Right lobe of liver (tissue), 6 donors: ENCODE results near the gene TNKS2. TPM values are rescaled to one million over a fixed set of nuclear protein-coding genes. Genes with fewer than 3 reads are reported as not detected.
A peak's percentile ranks its signal among the peaks of the same experiment; 100 is the strongest.
"Not testable (repeated sequence)": the region's sequence is repeated elsewhere in the genome, so short reads cannot be mapped to it uniquely, and the experiment has no call there.

Experiments used
- ATAC-seq, 4 donors: fragments of 200-7000 bp; cut with Tn5 transposase; one replicate each; pipeline ENCODE4 v1.9.1; 2020; ENCODE audit warnings: mild to moderate bottlenecking in 4 of 4, moderate library complexity in 4 of 4
- DNase-seq, 3 donors: peaks; one replicate each; pipeline ENCODE4 v3.0.0-alpha.2; 2020
- H3K27ac ChIP-seq, 3 donors: fragments of 200-600 bp; one replicate each; pipeline ENCODE4 v1.8.0; 2022
- H3K27me3 ChIP-seq, 2 donors: fragments of 200-600 bp; one replicate each; pipeline ENCODE4 v1.8.0; 2022
- H3K36me3 ChIP-seq, 4 donors: fragments of 200-600 bp; sonication (generic) in 1 of 4; one replicate each; pipeline versions ENCODE4 v1.5.1 to v1.8.0; 2017 to 2022; ENCODE audit warnings: control low read depth in 1 of 4
- H3K4me1 ChIP-seq, 4 donors: fragments of 200-600 bp; sonication (generic) in 1 of 4; one replicate each; pipeline versions ENCODE4 v1.5.1 to v1.8.0; 2017 to 2022; ENCODE audit warnings: control low read depth in 1 of 4
- H3K4me3 ChIP-seq, 3 donors: fragments of 200-600 bp; one replicate each; pipeline ENCODE4 v1.8.0; 2022
- H3K9me3 ChIP-seq, 4 donors: fragments of 200-600 bp; sonication (generic) in 1 of 4; one replicate each; pipeline versions ENCODE4 v1.5.1 to v1.8.0; 2017 to 2022; ENCODE audit warnings: control low read depth in 1 of 4
- POLR2A ChIP-seq: fragments of 450-650 bp; IDR thresholded peaks from one replicate; pipeline ENCODE4 v1.6.1; 2017; ENCODE audit warnings: antibody characterized with exemption, mild to moderate bottlenecking
- WGBS: methylation state at CpG from one replicate; pipeline ENCODE4 v1.1.6; 2018; ENCODE audit warnings: low coverage, low lambda C conversion rate; ENCODE audit not compliant: insufficient coverage; ENCODE audit errors: missing lambda C conversion rate; 5-methylcytosine and 5-hydroxymethylcytosine counted together
- intact Hi-C, 2 donors: fragments of 100-400 bp; cut with DNase I; formaldehyde crosslinking; loops; one replicate each; pipeline versions ENCODE4 v1.11.2 to v1.14.1; 2022
- long read RNA-seq: library from polyadenylated mRNA; unstranded; transcript quantifications from one replicate; pipeline ENCODE4 v2.0.0, GENCODE V29; 2019
- total RNA-seq, 6 experiments: library from RNA; depleted of rRNA in 2 of 6; stranded (reverse); fragments of >200 nt in 2 of 6; fragmentation: NEBNext Ultra II Directional in 3 of 6; extraction: Animal tissue kit (Norgen Biotek cat#: 25700) in 3 of 6; gene quantifications; one replicate each; pipeline versions ENCODE4 v1.1.0 to v1.2.4, GENCODE V29; 2016 to 2023
- TF ChIP-seq, protein P1 (sequence below), 4 donors: fragments of 200-600 bp in 3 of 4; fragments of 450-650 bp in 1 of 4; IDR thresholded peaks; one replicate each; pipeline versions ENCODE4 v1.5.1 to v1.8.0; 2016 to 2022; ENCODE audit warnings: antibody characterized with exemption in 4 of 4, mild to moderate bottlenecking in 2 of 4
- donor health status: DM: no; HTN: yes; CAD: no.
- donor health status: DM: no; HTN: no; CAD: no.
- donor health status: DM: no; HTN: no; CAD: no.
- donor health status: DM: no; HTN: yes; CAD: no.
- donor health status: DM: no; HTN: yes; CAD: no.

The TNKS2 gene
- total RNA-seq: 10 to 100 TPM; 11.5 to 16.6 (median 15.1) TPM
- long read RNA-seq: 0 reads

GRCh38 chr10:91797874-91798648 lies at the start of gene TNKS2:
Gene TNKS2, plus strand, starts transcription at chr10:91798426. Its CDS starts 265 bp downstream, at chr10:91798691.
- peaks cover 0 to 30% (median 4%) of the 10 kb centered on the region in 4 donors for H3K4me1 ChIP-seq
- peak; percentile 86 to 92 (median 91) for ATAC-seq
- H3K9me3 ChIP-seq: no peaks in the 10 kb centered on the region
- no peaks in the 10 kb centered on the region for H3K36me3 ChIP-seq
- H3K27me3 ChIP-seq: no peaks in the 10 kb centered on the region
- WGBS: 0% methylated on average over 5 of the region's 64 CpGs
- H3K4me3 ChIP-seq: peak within 1 kb of the TSS; percentile 80 to 86 (median 81)
- peak within 1 kb of the TSS; percentile 91 to 95 (median 95) for H3K27ac ChIP-seq
- intact Hi-C loops: no loop called here
- DNase-seq: peak; percentile 95 to 96 (median 96)
- TF ChIP-seq, protein P1, sequence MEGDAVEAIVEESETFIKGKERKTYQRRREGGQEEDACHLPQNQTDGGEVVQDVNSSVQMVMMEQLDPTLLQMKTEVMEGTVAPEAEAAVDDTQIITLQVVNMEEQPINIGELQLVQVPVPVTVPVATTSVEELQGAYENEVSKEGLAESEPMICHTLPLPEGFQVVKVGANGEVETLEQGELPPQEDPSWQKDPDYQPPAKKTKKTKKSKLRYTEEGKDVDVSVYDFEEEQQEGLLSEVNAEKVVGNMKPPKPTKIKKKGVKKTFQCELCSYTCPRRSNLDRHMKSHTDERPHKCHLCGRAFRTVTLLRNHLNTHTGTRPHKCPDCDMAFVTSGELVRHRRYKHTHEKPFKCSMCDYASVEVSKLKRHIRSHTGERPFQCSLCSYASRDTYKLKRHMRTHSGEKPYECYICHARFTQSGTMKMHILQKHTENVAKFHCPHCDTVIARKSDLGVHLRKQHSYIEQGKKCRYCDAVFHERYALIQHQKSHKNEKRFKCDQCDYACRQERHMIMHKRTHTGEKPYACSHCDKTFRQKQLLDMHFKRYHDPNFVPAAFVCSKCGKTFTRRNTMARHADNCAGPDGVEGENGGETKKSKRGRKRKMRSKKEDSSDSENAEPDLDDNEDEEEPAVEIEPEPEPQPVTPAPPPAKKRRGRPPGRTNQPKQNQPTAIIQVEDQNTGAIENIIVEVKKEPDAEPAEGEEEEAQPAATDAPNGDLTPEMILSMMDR (IDR thresholded peaks at IDR 0.05): no peak
- TF ChIP-seq POLR2A: peak; percentile 93

DNA sequence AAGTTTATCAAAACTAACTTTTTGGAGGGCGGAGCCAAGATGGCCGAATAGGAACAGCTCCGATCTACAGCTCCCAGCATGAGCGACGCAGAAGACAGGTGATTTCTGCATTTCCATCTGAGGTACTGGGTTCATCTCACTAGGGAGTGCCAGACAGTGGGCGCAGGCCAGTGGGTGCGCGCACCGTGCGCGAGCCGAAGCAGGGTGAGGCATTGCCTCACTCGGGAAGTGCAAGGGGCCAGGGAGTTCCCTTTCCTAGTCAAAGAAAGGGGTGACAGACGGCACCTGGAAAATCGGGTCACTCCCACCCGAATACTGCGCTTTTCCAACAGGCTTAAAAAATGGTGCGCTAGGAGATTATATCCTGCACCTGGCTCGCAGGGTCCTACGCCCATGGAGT lies 48.6 kb upstream of the TNKS2 start:
- DNase-seq, H3K27me3 ChIP-seq, H3K4me3 ChIP-seq, H3K9me3 ChIP-seq, H3K27ac ChIP-seq, ATAC-seq, H3K36me3 ChIP-seq, H3K4me1 ChIP-seq: not testable (repeated sequence)
- 100% methylated on average over 5 of the region's 20 CpGs for WGBS
- intact Hi-C loops: loop anchor here (10.0 kb wide), 1 partner anchor 115 kb away; the partner anchor contains the start of gene PPP1R3C (in 2 of the 2)

GRCh38 chr10:91756286-91756685 lies 41.9 kb upstream of the TNKS2 start:
- Histone ChIP-seq H3K27ac (no peak overlapping the region), H3K9me3 (no peaks in the 10 kb centered on the region), H3K4me3 (no peak overlapping the region), H3K4me1 (no peaks in the 10 kb centered on the region), H3K36me3 (no peaks in the 10 kb centered on the region), H3K27me3 (no peaks in the 10 kb centered on the region)
- no peak for DNase-seq
- 35% methylated on average over 2 of the region's 2 CpGs for WGBS
- TF ChIP-seq POLR2A: no peak
- TF ChIP-seq, protein P1 (IDR thresholded peaks at IDR 0.05): no peak
- intact Hi-C loops: no loop called here
- ATAC-seq: no peak

GRCh38 chr10:91758303-91759146 lies 39.7 kb upstream of the TNKS2 start:
- intact Hi-C loops: no loop called here
- Histone ChIP-seq H3K9me3 (no peaks in the 10 kb centered on the region), H3K27me3 (no peaks in the 10 kb centered on the region), H3K36me3 (no peaks in the 10 kb centered on the region), H3K27ac (no peak overlapping the region), H3K4me1 (no peaks in the 10 kb centered on the region), H3K4me3 (no peak overlapping the region)
- ATAC-seq (peak; percentile 84 to 92 (median 87)), DNase-seq (no peak)
- 45% methylated on average over 3 of the region's 3 CpGs for WGBS
- TF ChIP-seq, protein P1 (IDR thresholded peaks at IDR 0.05): peak; percentile 53 to 73 (median 62)
- TF ChIP-seq POLR2A: no peak

GRCh38 chr10:91759581-91759986 lies 38.6 kb upstream of the TNKS2 start:
- intact Hi-C loops: no loop called here
- Histone ChIP-seq H3K27me3 (no peaks in the 10 kb centered on the region), H3K27ac (no peak overlapping the region), H3K36me3 (no peaks in the 10 kb centered on the region), H3K4me3 (no peak overlapping the region), H3K9me3 (no peaks in the 10 kb centered on the region), H3K4me1 (no peaks in the 10 kb centered on the region)
- 81% methylated on average over 5 of the region's 5 CpGs for WGBS
- no peak for TF ChIP-seq POLR2A
- TF ChIP-seq, protein P1 (IDR thresholded peaks at IDR 0.05): no peak
- ATAC-seq (no peak), DNase-seq (no peak)
